ENCODE results near the gene MCC.

DNA sequence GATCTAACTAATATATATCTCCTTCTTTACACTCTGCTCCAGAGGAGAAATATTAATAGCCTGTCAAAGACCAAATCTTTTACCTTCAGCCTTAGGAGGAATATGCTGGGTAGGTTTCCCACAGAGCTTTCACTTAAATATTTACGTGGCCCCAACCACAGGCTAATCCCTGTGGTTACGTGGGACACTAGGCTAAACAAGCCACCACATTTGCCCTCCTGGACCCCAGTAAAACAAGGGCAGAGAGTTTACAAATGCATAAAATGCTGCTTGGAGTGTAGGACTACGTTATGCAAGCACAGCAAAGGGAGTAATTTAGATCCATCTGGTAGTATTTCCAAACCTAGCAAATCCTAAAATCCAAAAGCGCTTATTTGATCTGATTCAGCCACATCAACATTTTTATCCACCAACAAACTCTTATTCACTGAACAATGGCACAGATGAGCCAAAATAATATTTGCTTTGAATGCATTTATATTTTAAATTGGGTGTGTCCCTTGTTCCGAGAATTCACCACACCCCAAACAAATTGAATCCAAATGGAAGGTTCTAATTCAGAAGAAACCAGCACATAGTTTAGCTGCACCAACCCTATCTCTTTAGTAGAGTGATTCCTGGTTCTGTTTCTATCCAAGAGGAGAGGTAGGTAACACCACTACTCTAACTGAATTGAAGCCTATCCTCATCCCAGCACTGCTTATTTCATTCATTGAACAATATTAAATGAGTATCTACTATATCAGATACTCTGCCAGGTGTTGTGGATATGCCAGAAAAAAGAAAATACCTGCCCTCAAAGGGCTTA, 232.5 kb downstream of the MCC start:
- no peak for TF ChIP-seq POLR2A (IDR thresholded peaks at IDR 0.05)
- TF ChIP-seq, protein P1, sequence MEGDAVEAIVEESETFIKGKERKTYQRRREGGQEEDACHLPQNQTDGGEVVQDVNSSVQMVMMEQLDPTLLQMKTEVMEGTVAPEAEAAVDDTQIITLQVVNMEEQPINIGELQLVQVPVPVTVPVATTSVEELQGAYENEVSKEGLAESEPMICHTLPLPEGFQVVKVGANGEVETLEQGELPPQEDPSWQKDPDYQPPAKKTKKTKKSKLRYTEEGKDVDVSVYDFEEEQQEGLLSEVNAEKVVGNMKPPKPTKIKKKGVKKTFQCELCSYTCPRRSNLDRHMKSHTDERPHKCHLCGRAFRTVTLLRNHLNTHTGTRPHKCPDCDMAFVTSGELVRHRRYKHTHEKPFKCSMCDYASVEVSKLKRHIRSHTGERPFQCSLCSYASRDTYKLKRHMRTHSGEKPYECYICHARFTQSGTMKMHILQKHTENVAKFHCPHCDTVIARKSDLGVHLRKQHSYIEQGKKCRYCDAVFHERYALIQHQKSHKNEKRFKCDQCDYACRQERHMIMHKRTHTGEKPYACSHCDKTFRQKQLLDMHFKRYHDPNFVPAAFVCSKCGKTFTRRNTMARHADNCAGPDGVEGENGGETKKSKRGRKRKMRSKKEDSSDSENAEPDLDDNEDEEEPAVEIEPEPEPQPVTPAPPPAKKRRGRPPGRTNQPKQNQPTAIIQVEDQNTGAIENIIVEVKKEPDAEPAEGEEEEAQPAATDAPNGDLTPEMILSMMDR (IDR thresholded peaks at IDR 0.05) = no peak
